HepG2 (cell line): ENCODE data around the gene CACTIN. TPM values are rescaled to one million over a fixed set of nuclear protein-coding genes. Genes with fewer than 3 reads are reported as not detected.

Source experiments
- ATAC-seq: fragments of 200-7000 bp; cut with Tn5 transposase; 3 replicates; pipeline ENCODE4 v1.9.1; 2020; ENCODE audit warnings: mild to moderate bottlenecking, moderate library complexity
- BruUV-seq: library from RNA; stranded (reverse); fragments of 400-500 nt; replicated peaks from 2 replicates; lab custom pipeline; 2021; lab: Mats Ljungman, UMichigan
- CTCF ChIA-PET: fragments of 300-600 bp; formaldehyde crosslinking; extraction: SDS; loops from one replicate; lab custom pipeline; 2021; ENCODE audit warnings: low total read pairs, inconsistent platforms, low intra/inter-chr PET ratio; lab: Yijun Ruan, JAX
- POLR2A ChIA-PET: fragments of 350-600 bp; sonication (Branson Sonifier 250); formaldehyde crosslinking; loops from one replicate; lab custom pipeline; 2020; ENCODE audit warnings: antibody characterized with exemption, inconsistent platforms; lab: Yijun Ruan, JAX
- DNase-seq: peaks from one replicate; pipeline ENCODE4 v3.0.0-alpha.2; 2015; ENCODE audit warnings: low spot score
- FAIRE-seq: peaks from 3 replicates; lab custom pipeline; 2011; peaks lifted over from hg19 to GRCh38; lab: Jason Lieb, UNC
- H2AFZ ChIP-seq: one replicate; pipeline ENCODE4 v1.6.1; 2011; ENCODE audit warnings: low read length, inconsistent platforms
- H3K27ac ChIP-seq: fragments of 300-600 bp; 3 replicates; pipeline ENCODE4 v1.8.0; 2011; ENCODE audit warnings: mixed run types, mild to moderate bottlenecking, mixed read lengths, low read length, inconsistent platforms; ENCODE audit not compliant: insufficient read depth; ENCODE audit errors: extremely low read length
- H3K27me3 ChIP-seq, 2 experiments: fragments of 200-600 bp in 1 of 2; 2 replicates in 1 of 2; 3 replicates in 1 of 2; pipeline versions ENCODE4 v1.6.0 to v1.8.0; 2011; ENCODE audit warnings: low read length in 2 of 2, mild to moderate bottlenecking in 2 of 2, moderate library complexity in 2 of 2, inconsistent platforms in 1 of 2; ENCODE audit not compliant: insufficient read depth in 2 of 2, control insufficient read depth in 1 of 2
- H3K36me3 ChIP-seq, 2 experiments: fragments of 200-600 bp in 1 of 2; replicated peaks in 1 of 2; 2 replicates in 1 of 2; 3 replicates in 1 of 2; pipeline versions ENCODE4 v1.5.1 to v1.8.0; 2011; ENCODE audit warnings: low read length in 2 of 2, inconsistent platforms in 1 of 2; ENCODE audit not compliant: insufficient read depth in 2 of 2, control insufficient read depth in 1 of 2
- H3K4me1 ChIP-seq: 2 replicates; pipeline ENCODE4 v1.5.1; 2012; ENCODE audit warnings: low read length, inconsistent platforms; ENCODE audit not compliant: insufficient read depth
- H3K4me2 ChIP-seq: 2 replicates; pipeline ENCODE4 v1.6.0; 2011; ENCODE audit warnings: low read depth, low read length, inconsistent platforms
- H3K4me3 ChIP-seq, 3 experiments: fragments of 200-600 bp in 1 of 3; sonication (generic), shearing (Covaris generic) in 1 of 3; replicated peaks in 1 of 3; 2 replicates each; pipeline ENCODE4 v1.5.1; 2011 to 2016; ENCODE audit warnings: low read length in 3 of 3, inconsistent platforms in 2 of 3, low read depth in 2 of 3, mild to moderate bottlenecking in 2 of 3, control low read depth in 1 of 3, mixed read lengths in 1 of 3; ENCODE audit not compliant: insufficient read depth in 1 of 3
- H3K79me2 ChIP-seq: one replicate; pipeline ENCODE4 v1.6.1; 2011; ENCODE audit warnings: low read length, inconsistent platforms; ENCODE audit not compliant: insufficient read depth
- H3K9ac ChIP-seq: 2 replicates; pipeline ENCODE4 v1.6.0; 2011; ENCODE audit warnings: mild to moderate bottlenecking, low read depth, low read length, inconsistent platforms; ENCODE audit not compliant: insufficient read depth
- H3K9me3 ChIP-seq: 2 replicates; pipeline ENCODE4 v1.5.1; 2012; ENCODE audit warnings: mild to moderate bottlenecking, low read length
- H4K20me1 ChIP-seq: 2 replicates; pipeline ENCODE4 v1.6.0; 2011; ENCODE audit warnings: inconsistent platforms, mild to moderate bottlenecking, low read length, moderate library complexity; ENCODE audit not compliant: insufficient read depth
- CTCF ChIP-seq: sonication (generic); formaldehyde crosslinking; IDR thresholded peaks from 2 replicates; pipeline ENCODE4 v1.5.0; 2020; ENCODE audit warnings: mild to moderate bottlenecking, missing genetic modification reagents, moderate library complexity
- DDIT3 ChIP-seq: sonication (generic); formaldehyde crosslinking; IDR thresholded peaks from 2 replicates; pipeline ENCODE4 v1.4.0; 2020; ENCODE audit warnings: mild to moderate bottlenecking, missing genetic modification reagents
- GATAD1 ChIP-seq: IDR thresholded peaks from 2 replicates; pipeline ENCODE4 v1.6.1; 2016; ENCODE audit warnings: missing genetic modification reagents, missing compliant biosample characterization
- HMG20A ChIP-seq: IDR thresholded peaks from 2 replicates; pipeline ENCODE4 v1.6.1; 2016; ENCODE audit warnings: borderline replicate concordance
- TAF15 ChIP-seq: fragments of 200-400 bp; formaldehyde crosslinking; IDR thresholded peaks from one replicate; pipeline ENCODE4 v1.6.1; 2018; ENCODE audit warnings: mild to moderate bottlenecking, low read depth, low read length; ENCODE audit not compliant: poor library complexity, severe bottlenecking
- ZNF24 ChIP-seq: fragments of 450-650 bp; IDR thresholded peaks from 2 replicates; pipeline ENCODE4 v1.6.1; 2017; ENCODE audit warnings: antibody characterized with exemption, mild to moderate bottlenecking
- ZNF350 ChIP-seq: sonication (generic); formaldehyde crosslinking; IDR thresholded peaks from 2 replicates; pipeline ENCODE4 v1.4.0; 2020; ENCODE audit warnings: mild to moderate bottlenecking, low read depth, missing genetic modification reagents, borderline replicate concordance
- ZNF557 ChIP-seq: sonication (generic); formaldehyde crosslinking; IDR thresholded peaks from 2 replicates; pipeline ENCODE4 v1.4.0; 2020; ENCODE audit warnings: missing genetic modification reagents
- ZNF678 ChIP-seq: sonication (generic); formaldehyde crosslinking; IDR thresholded peaks from 2 replicates; pipeline ENCODE4 v1.4.0; 2020; ENCODE audit warnings: mild to moderate bottlenecking, missing genetic modification reagents
- ZNF749 ChIP-seq: sonication (generic); formaldehyde crosslinking; IDR thresholded peaks from 2 replicates; pipeline ENCODE4 v1.8.0; 2022; ENCODE audit warnings: mild to moderate bottlenecking, missing genetic modification reagents, moderate library complexity, borderline replicate concordance
- ZNF788 ChIP-seq: sonication (generic); formaldehyde crosslinking; IDR thresholded peaks from 2 replicates; pipeline ENCODE4 v1.5.0; 2020; ENCODE audit warnings: mild to moderate bottlenecking, missing genetic modification reagents, borderline replicate concordance
- WGBS: methylation state at CpG from one replicate; pipeline ENCODE4 v1.1.6; 2017; ENCODE audit warnings: low lambda C conversion rate; 5-methylcytosine and 5-hydroxymethylcytosine counted together
- in situ Hi-C: cut with HindIII; loops from 2 replicates; pipeline ENCODE4 v1.10.0; 2017; ENCODE audit warnings: low pct_unique_long_range_greater_than_20kb; ENCODE audit not compliant: extremely low pct_ligation_motif_present
- intact Hi-C: fragments of 100-400 bp; cut with micrococcal nuclease; formaldehyde crosslinking; loops from one replicate; pipeline ENCODE4 v1.10.0; 2022; ENCODE audit not compliant: unreplicated experiment
- polyA plus RNA-seq, 8 experiments: library from polyadenylated mRNA; depleted of rRNA in 3 of 8; stranded (reverse) in 7 of 8; unstranded in 1 of 8; fragments of >200 nt; fragmentation: Illumina TruSeq in 4 of 8; extraction: Trizol in 4 of 8; gene quantifications; 2 replicates each; pipeline versions ENCODE4 v1.2.1 to v1.2.3, GENCODE V29; 2011 to 2016; ENCODE audit warnings: low read depth in 4 of 8, missing spikeins in 1 of 8, mixed read lengths in 1 of 8; ENCODE audit not compliant: insufficient read depth in 1 of 8
- total RNA-seq, 5 experiments: library from RNA; depleted of rRNA; stranded (reverse); fragments of >200 nt; fragmentation: Illumina TruSeq; extraction: Trizol; gene quantifications; 2 replicates each; pipeline ENCODE4 v1.2.3, GENCODE V29; 2016; ENCODE audit warnings: low read depth in 1 of 5

The CACTIN gene
- total and polyA plus RNA-seq, 2 of the 13 experiments (the other 11 are each of a cell fraction or from before 2014, with no cell fraction given): 10.0 to 16.6 TPM

- FAIRE-seq (no peak), DNase-seq (no peak), ATAC-seq (no peak)
- Histone ChIP-seq H3K9me3 (no peaks in the 10 kb centered on the region), H3K4me1 (no peaks in the 10 kb centered on the region), H3K4me3 (no peak overlapping the region), H2AFZ (no peak overlapping the region), H3K4me2 (no peak overlapping the region), H4K20me1 (no peaks in the 10 kb centered on the region), H3K36me3 (peaks cover 1 to 13% of the 10 kb centered on the region in 2 experiments; a peak in 4 of 5 replicates), H3K9ac (no peak overlapping the region), H3K27ac (no peak overlapping the region), H3K27me3 (no peaks in the 10 kb centered on the region), H3K79me2 (no peaks in the 10 kb centered on the region)
- BruUV-seq: no TSS peak
- CTCF ChIA-PET: no interaction called here
- no peak for TF ChIP-seq DDIT3
- TF ChIP-seq ZNF788 (CRISPR knock-in tag): no peak
- TF ChIP-seq HMG20A (CRISPR knock-in tag): no peak
- no peak for TF ChIP-seq ZNF749 (CRISPR knock-in tag)
- no peak for TF ChIP-seq ZNF24
- no peak for TF ChIP-seq GATAD1 (CRISPR knock-in tag)
- no peak for TF ChIP-seq ZNF557 (CRISPR knock-in tag)
- TF ChIP-seq ZNF678: no peak
- no peak for TF ChIP-seq TAF15
- no peak for TF ChIP-seq CTCF (CRISPR knock-in tag)
- TF ChIP-seq ZNF350 (CRISPR knock-in tag): no peak
- in situ Hi-C loops: no loop called here
- intact Hi-C loops: no loop called here
- POLR2A ChIA-PET: no interaction called here
- WGBS: 94% methylated on average over 9 of the region's 19 CpGs
These were observed 30.3 kb upstream of the CACTIN start for GRCh38 chr19:3656747-3657394.
